Measurements from ENCODE around the gene CFAP20.

CFAP20 gene

DNA sequence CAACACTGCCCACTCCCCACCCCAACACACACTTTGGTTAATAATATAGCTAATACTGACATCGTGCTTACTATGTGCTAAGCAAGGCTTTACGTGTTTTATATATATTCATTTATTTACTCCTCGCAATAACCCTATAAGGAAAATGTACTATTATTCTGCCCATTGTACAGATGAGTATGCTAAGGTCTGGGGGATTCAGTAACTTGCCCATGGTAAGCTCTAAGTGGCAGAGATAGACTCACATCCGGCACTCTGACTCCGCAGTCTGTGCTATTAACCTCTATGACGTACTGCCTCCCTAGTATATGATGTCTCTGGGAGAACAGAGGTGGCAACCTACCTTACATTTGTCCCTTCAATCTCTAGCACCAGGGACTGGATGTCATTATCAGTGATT lies 12.7 kb downstream of the CFAP20 start:
- DNase-seq (ENCODE audit: insufficient read length, low spot score) (no peak), FAIRE-seq (no peak)

DNA sequence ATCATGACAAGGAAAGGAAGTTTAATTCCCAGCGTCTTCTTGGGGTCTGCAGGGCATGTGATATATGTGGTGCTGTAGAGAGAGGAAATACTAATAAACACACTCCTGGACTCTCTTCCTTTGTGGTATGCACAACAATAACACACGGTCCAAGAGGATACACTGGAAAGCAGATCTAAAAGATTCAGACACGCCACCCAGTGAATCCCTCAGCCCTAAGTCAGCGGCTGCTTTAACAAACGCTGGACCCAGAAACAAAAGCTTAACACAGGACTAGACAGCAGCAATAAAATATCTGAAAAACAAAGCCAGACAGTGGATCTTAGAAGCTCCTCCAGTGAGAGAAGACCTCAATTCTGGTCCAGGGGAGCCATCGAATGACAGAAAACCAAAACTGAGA lies 13.1 kb downstream of the CFAP20 start:
- no peak for TF ChIP-seq POLR2A (IDR thresholded peaks at IDR 0.05; ENCODE audit: low read depth, low read length)
- FAIRE-seq, result no peak
- DNase-seq (ENCODE audit: insufficient read length, low spot score), result no peak

More for the DNA sequence above, 12.7 kb downstream of the CFAP20 start:
- no peak for TF ChIP-seq POLR2A (IDR thresholded peaks at IDR 0.05; ENCODE audit: low read depth, low read length)

- no peak for TF ChIP-seq POLR2A (IDR thresholded peaks at IDR 0.05; ENCODE audit: low read depth, low read length)
- FAIRE-seq, result no peak
- DNase-seq (ENCODE audit: insufficient read length, low spot score), result no peak
Measured at GRCh38 chr16:58114827-58115825, 14.1 kb downstream of the CFAP20 start.

GRCh38 chr16:58111302-58111627 lies 17.9 kb downstream of the CFAP20 start:
- DNase-seq (ENCODE audit: insufficient read length, low spot score), result no peak
- no peak for FAIRE-seq
- TF ChIP-seq POLR2A (IDR thresholded peaks at IDR 0.05; ENCODE audit: low read depth, low read length), result no peak

GRCh38 chr16:58110571-58111301 lies 18.4 kb downstream of the CFAP20 start:
- DNase-seq (ENCODE audit: insufficient read length, low spot score) (no peak), FAIRE-seq (no peak)
- no peak for TF ChIP-seq POLR2A (IDR thresholded peaks at IDR 0.05; ENCODE audit: low read depth, low read length)

DNA sequence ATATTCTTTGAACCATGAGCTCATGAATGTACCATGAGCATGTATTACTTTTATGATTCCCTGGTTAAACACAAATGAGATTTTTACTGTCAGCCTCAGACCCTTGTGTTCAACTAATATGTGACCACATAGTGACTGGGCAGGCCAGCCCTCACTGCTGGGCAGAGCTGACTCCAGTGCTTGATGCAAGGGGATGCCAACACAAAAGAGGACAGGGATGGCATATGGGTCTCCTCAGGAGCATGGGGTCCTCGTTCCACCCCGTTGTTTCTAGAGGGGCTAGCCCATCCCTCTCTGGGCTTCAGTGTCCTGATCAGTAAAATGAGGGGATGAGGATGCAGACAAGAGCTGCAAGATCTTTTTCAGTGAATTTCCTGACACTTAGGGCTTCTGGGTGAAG lies 19.3 kb downstream of the CFAP20 start:
- no peak for TF ChIP-seq POLR2A (IDR thresholded peaks at IDR 0.05; ENCODE audit: low read depth, low read length)
- FAIRE-seq (no peak), DNase-seq (ENCODE audit: insufficient read length, low spot score) (no peak)

DNA sequence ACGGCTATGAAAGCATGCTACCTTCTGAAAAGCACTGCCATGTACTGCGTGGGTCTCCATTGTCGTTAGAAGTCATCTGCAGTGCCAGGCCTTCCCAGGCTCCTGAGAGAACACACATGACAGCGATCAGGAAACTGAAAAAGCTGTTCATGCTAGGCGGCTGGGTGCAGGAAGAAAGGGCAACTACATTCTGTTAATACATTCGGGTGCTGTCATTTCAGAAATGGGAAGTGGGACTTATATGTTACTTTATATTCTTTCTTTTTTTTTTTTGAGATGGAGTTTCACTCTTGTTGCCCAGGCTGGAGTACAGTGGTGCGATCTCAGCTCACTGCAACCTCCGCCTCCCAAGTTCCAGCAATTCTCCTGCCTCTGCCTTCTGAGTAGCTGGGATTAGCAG lies 19.9 kb downstream of the CFAP20 start:
- FAIRE-seq (no peak), DNase-seq (ENCODE audit: insufficient read length, low spot score) (no peak)
- TF ChIP-seq POLR2A (IDR thresholded peaks at IDR 0.05; ENCODE audit: low read depth, low read length), result no peak

DNA sequence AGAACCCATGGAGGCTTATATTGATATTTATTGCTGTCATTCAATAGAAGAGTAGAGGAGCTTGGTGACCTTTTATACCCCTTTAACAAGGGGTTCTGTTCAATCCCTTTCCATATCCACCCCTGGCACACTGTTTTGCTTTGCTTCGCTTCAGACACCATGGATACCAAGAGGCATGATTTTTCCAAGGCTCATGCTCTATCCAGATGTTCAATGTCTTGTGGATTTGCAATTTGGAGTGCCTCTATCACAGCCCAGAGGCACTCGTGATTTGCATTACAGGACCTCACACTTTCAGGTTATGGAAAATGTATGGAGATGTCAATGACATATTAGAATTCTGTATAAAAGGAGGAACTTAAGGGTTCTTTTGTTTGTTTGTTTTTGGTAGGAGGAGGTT lies 21.5 kb downstream of the CFAP20 start:
- TF ChIP-seq POLR2A (IDR thresholded peaks at IDR 0.05; ENCODE audit: low read depth, low read length), result no peak
- no peak for FAIRE-seq
- no peak for DNase-seq (ENCODE audit: insufficient read length, low spot score)

GRCh38 chr16:58107228-58107627 lies 22.0 kb downstream of the CFAP20 start:
- no peak for TF ChIP-seq POLR2A (IDR thresholded peaks at IDR 0.05; ENCODE audit: low read depth, low read length)
- DNase-seq (ENCODE audit: insufficient read length, low spot score) (no peak), FAIRE-seq (no peak)

DNA sequence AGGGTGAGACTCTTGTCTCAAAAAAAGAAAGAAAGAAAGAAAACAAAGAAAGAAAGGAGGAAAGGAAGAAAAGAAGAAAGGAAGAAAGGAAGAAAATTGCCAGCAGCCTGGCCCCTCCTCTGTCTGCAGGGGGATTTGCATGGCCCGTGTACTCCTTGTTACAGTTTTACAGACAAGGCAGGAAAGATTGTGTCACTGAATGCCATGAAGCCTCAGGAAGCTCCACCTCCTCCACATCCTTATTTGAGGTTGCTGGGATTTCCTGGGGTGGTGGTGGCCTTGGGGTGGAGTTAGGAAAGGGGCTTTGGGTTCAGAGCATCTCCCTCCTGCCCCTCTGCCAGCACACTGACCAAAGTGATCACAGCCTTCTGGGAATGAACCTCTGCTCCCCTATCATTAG lies 23.6 kb downstream of the CFAP20 start:
- no peak for DNase-seq (ENCODE audit: insufficient read length, low spot score)
- no peak for FAIRE-seq
- no peak for TF ChIP-seq POLR2A (IDR thresholded peaks at IDR 0.05; ENCODE audit: low read depth, low read length)

DNA sequence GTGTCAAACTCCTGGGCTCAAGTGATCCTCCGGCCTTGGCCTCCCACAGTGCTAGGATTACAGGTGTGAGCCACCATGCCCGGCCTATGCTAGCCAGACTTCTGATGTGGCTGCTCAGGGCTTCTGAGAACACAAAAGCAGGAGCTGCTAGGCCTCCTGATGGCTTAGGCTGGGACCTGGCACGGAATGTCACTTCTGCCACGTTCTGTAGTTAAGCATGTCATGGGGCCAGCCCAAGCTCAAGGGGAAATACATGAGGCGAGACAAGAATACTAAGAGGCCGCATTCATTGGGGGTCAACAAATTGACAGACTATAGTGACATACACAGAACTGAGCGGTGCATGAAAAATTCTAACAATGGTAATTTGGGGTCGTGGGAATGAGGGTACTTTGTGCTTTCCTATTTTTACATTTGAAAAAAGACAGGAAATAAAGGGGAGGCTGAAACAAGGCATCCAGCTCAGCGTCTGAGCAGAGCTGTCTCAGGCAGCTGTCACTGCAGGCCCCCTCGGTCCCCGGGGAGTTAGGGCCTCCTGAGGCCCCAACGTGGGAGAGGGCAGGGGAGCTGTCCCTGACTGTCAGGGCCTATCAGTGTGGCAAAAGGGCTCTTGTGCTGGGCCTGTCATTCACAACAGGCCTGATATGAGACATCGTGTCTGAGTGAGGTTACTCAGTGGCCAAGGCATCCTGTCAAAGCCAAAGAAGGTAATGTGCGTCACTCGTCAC lies 26.4 kb downstream of the CFAP20 start:
- no peak for DNase-seq (ENCODE audit: insufficient read length, low spot score)
- TF ChIP-seq POLR2A (IDR thresholded peaks at IDR 0.05; ENCODE audit: low read depth, low read length), result no peak
- no peak for FAIRE-seq

GRCh38 chr16:58099956-58100300 lies 29.3 kb downstream of the CFAP20 start:
- FAIRE-seq, result no peak
- no peak for TF ChIP-seq POLR2A (IDR thresholded peaks at IDR 0.05; ENCODE audit: low read depth, low read length)

DNA sequence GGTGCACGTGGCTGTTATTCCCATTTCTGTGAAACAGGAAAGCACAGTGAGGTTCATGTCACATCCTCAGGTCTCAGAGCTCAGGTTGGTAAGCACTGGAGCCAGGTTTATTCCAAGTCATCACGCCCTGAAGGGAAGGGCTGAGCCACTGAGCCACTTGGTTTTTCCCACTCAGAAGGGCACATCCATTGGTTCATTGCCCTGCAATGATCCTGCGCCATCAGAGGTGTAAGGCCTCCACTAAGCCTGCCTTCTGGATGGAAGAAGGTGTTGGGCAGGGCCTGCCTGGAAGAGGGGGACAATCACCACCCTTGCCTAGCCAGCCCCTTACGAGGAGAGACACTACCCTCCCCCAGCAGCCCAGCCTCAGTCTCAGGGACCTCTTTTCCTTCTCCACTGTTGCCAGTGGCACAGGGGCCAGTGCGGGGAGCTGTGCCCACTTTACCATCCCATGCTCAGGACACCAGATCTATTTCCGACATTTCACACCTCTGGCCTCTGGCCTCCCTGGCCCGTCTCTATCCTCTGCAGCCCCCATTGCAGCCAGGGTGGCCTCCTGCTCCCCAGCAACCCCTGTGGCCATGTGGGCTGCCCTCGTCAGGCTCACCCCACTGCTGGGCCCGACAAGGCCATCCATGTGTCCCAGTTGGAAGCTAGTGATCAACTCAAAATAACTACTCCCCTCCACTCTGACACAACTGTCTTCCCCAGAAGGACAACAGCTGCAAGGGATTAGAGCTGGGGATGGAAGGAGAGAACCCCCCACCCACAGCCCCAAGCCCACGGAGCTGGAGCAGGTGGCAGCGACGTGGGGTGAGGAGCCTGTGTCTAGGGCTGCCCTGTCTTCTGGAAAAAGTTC lies 29.9 kb downstream of the CFAP20 start:
- DNase-seq (ENCODE audit: insufficient read length, low spot score), result no peak
- FAIRE-seq, result no peak
- TF ChIP-seq POLR2A (IDR thresholded peaks at IDR 0.05; ENCODE audit: low read depth, low read length), result no peak

More at GRCh38 chr16:58099956-58100300, 29.3 kb downstream of the CFAP20 start:
- no peak for DNase-seq (ENCODE audit: insufficient read length, low spot score)
